Iris pigment epithelial cell (primary cell): ENCODE data around the gene SRA1.
A peak's percentile ranks its signal among the peaks of the same experiment; 100 is the strongest.
"Not testable (repeated sequence)": the region's sequence is repeated elsewhere in the genome, so short reads cannot be mapped to it uniquely, and the experiment has no call there.

Experiments used
- DNase-seq: peaks from one replicate; pipeline ENCODE4 v3.0.0-alpha.2; 2011; ENCODE audit warnings: low read depth

SRA1 gene

DNA sequence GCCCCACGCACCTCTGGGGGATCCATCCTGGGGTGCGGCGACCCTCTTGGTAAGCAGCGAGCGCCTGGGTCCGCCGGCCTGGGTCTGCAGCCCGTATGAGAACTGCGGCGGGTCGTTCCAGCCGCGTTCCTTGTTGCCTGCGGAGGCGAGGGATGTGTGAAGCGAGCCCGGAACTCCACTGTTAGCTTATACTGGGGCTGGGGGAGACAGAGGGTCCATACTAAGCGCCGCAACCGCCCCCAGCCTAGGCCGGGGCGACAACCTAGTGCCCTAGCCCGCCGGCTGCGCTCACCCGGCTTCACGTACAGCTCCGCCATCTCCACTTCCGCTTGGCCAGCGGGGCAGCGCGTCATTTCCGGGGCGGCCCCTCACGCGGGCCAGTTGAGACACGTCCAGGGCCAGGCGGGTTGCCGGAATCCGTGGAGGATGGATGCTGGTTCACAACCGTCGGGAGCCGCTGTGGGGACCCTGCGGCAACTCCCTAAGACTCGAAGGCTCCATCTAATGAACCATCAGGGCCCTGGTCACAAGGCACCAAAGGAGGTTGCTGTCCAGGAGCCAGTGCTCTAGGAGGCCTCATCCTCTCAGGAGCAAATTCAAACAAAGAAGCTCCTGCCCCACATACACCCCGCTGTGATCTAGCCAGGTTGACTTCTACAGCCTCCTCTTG, at the start of gene SRA1:
Gene SRA1, minus strand, starts transcription at position 338 of the 670 bp plus-strand sequence. Its CDS starts 21 bp downstream, at position 317.
- peak; percentile 92 for DNase-seq

DNA sequence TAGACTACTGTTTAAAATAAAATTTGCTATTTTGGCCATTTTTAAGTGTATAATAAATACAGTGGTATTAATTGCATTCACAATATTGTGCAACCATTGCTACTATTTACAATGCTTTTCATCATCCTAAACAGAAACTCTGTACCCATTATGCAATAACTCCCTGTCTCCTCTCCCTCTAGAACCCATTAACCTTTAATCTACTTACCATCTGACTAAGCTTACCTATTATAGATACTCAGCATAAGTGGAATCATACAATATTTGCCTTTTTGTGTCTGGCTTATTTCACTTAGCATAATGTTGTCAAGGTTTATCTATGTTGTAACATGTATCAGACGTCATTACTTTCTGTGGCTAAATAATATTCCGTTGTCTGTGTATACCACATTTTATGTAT, 49.8 kb upstream of the SRA1 start:
- DNase-seq = no peak

DNA sequence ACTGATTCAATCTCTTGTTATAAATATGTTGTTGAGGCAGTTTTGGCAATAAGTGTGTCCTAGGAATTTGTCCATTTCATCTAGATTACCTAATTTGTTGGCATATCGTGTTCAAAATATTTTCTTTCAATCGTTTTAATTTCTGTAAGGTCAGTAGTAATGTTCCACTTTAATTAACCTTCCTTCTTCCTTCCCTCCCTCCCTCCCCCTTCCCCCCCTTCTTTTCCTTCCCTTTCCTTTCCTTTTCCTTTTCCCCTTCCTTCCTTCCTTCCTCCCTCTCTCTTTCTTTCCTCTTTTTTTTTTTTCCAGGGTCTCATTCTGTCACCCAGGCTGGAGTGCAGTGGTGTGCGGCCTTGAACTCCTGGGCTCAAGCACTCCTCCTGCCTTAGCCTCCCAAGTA, 48.6 kb upstream of the SRA1 start:
- DNase-seq = no peak

DNA sequence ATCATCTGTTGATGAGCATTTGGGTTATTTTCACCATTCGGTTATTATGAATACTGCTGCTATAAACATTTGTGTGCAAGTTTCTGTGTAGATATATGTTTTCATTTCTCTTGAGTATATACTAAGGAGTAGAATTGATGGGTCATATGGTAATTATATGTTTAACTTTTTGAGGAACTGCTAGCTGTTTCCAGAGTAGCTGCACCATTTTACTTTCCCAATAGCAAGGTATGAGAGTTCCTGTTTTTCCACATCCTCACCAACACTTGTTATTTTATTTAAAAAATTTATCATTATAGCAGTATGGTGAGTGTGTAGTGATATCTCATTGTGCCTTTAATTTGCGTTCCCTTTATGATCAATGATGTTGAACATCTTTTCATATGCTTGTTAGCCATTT, 46.5 kb upstream of the SRA1 start:
- no peak for DNase-seq

DNA sequence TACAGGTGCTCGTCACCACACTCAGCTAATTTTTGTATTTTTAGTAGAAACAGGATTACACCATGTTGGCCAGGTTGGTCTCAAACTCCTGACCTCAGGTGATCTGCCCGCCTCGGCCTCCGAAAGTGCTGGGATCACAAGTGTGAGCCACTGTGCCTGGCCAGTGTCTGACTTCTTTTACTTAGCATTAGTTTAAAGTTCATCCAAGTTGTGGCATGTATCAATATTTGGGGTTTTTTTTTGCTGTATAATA, 46.1 kb upstream of the SRA1 start:
- not testable (repeated sequence) for DNase-seq

DNA sequence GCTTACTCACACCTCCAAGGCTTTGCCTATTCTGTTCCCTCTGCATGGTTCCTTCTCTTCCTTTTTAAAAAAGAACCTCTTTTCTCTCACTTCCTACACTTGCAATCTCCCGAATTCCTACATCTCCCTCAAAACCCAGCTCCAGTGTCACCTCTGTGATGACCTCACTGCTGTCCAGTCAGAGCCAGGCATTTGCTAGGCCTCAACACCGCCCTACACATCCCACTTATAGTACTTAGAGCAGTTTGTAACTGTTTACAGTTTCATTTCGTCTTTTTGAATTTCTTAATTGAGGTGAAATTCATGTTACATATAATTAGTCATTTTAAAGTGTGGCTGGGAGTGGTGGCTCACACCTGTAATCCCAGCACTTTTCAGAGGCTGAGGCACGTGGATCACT, 44.9 kb upstream of the SRA1 start:
- no peak for DNase-seq

DNA sequence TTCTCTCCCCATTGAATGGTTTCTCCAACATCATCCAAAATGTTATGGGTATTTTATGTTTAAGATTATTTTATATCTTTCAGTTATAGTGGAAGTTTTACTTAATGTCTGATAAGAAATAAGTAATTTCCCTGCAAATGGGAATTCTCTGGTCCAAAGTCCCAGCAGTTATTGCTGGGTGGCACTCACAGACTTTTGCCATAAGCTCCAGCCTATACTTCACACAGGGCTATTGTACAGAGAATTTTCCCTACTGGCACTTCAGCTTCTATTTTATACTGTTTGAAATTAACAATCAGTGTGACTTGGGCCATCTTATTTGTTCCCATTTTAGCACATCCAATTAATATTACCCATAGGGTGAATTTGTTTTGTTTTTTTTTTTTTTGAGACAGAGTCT, 42.8 kb upstream of the SRA1 start:
- DNase-seq = no peak

DNA sequence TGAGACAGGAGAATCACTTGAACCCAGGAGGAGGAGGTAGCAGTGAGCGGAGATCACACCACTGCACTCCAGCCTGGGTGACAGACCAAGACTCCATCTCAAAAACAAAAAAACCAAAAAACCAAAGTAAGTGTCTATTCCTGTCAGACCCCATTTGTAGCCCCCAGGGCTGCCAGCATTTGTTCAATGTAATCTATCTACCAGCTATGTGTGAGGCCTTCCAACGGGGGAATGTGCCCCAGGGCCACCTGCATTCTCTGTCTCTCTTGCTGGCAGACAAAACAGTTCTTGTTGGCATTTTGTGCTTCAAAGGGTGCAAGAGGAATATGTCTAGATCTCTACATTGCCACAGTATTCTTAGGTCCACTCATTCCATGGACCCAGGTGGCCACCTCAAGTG, 41.6 kb upstream of the SRA1 start:
- DNase-seq = no peak

DNA sequence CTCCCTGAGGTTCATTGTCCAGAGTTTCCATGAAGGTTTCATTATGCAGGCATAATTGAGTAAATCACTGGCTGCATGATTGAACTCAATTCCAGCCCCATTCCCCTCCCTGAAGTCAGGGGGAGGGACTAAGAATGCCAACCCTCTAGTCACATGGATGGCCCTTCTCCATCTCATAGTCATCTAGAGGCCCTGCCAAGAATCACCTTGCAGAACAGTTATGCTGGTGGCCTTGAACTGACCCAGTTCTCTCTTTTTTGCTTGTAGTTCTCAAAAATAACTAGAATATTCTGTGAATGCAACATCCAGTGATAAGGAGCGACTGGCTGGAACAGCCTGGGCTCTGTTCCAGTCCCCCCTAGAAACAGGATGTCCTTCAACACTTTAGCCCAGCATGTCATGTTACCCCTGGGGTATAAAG, 39.1 kb upstream of the SRA1 start:
- DNase-seq = peak; percentile 64

DNA sequence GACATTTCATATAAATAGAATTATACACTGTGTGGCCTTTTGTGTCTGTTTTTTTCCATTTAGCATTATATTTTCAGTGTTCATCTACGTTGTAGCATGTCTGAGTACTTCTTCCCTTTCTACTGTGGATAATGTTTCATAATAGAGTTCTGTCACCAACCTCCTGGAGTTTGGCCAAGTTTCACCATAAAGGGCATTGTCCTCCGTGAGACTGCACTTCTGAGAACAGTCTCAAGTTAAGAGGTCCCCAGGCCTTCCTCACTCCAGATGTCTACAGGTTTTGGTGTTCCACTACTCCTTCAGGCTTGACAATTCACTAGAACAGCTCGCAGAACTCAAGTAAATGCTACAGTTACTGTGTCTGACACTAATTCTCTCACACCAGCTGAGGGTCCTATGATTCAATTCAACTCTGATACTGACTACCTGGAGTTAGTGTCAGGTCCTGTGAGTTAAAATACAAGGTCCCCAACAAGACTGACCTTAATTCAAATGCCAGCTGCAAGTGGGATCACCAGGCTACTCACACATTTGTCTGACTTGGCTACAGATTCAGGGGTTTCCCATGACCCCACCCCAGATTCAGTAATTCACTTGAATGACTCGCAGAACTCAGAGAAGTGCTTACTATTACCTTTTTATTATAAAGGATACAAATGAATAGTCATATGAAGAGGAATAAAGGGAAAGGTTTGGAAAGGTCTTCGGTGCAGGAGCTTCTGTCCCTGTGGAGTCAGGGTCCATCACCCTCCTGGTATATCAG, 38.4 kb upstream of the SRA1 start:
- DNase-seq = no peak

DNA sequence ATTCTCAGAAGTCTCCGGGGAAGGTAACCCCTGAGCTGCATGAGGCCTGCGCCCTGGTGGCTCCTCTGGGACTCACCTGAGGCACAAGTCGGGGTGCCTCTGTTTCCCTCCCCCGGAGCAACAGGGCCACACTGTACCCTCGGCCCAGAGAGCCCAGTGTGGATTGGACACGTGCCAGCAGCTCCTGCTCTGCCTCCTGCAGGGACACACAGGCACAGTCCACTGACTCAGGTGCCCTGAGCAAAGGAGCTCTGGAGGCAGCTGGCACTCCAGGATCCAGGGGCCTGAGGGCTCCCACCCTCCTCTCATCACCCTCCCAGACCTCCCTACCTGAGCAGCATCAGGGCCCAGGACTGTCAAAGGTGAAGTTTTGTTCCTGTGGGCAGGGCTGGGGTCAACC, 36.9 kb upstream of the SRA1 start:
- DNase-seq = no peak

DNA sequence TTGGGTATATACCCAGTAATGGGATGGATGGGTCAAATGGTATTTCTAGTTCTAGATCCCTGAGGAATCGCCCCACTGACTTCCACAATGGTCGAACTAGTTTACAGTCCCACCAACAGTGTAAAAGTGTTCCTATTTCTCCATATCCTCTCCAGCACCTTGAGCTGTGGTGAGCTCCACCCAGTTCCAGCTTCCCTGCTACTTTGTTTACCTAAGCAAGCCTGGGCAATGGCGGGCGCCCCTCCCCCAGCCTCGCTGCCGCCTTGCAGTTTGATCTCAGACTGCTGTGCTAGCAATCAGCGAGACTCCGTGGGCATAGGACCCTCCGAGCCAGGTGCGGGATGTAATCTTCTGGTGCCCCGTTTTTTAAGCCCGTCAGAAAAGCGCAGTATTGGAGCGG, 35.8 kb upstream of the SRA1 start:
- DNase-seq = not testable (repeated sequence)

DNA sequence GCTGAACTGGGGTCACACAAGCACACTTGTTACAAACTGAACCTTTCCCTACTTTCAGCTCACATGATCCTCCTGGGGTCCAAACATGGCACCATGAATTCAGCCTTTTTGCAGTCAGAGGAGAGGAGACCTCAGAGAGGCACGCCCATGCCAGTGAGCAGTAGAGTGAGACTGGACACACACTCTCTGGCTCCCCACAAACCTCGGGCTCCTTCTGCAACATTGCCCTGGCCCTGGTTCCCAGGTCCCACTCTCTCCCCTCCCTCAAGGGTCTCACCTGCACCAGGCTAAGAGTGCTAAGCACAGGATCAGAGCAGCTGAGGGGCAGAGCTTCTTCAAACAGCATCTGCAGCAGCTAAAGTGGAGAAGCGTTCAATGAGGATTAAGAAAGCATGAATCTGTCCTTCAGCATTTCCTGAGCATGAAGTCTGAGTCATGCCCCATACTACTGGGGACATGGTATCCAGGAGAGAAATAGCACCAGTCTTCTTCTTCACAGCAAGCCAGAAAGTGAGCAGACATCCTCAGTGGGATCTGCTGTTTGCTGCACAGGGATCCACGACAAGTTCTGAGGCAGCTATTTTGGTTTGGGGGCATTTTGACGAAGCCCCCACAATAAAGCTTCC, 34.6 kb upstream of the SRA1 start:
- DNase-seq = peak; percentile 87

DNA sequence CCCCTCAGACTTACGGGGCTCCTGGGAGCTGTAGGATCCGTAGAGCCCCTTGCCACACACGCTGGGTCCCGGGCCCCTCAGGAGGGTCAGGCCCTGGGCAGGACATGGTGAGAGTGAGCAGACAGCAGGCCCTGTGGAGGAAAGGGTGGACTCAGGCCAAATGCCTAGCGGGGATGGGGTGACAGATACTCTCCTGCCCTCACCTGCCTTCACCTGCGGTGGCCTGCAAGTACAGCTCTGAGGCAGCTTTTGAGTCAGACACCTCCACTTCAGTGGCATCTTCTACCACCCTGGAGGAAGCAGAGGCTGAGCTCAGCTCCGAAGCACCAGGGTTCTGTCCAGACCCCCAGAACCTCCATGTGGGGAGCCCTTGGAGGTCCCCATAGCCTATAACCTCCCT, 33.6 kb upstream of the SRA1 start:
- DNase-seq = no peak

DNA sequence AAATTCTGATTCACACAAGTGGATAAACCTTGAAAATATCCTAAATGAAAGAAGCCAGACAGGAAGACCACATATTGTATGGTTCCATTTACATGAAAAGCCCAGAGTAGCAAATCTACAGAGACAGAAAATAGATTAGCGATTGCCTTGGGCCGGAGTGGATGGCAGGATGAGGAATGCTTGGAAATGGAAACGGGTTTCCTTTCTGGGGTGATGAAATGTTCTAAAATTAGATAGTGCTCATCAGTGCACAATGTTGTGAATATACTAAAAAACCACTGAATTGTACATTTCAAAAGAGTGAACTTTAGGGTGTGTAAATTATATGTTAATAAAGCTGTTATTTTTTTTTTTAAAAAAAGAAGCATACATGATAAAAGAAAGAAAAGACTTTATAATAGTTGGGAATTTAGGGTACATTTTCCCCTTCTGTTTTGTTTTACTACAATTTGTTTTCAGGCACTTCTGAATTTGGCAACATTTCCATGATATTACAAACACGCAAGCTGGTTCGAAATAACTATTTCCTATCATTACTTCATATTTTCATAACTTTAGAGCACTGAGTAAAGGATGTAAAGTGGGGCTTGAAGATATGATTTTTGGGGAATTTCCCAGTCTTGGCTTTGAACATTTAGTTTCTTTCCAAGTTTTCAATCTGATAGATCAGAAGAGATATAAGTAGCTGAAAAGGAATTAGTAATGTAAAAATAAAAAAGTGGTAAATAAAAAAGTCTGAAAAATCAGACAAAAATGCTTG, 31.2 kb upstream of the SRA1 start:
- no peak for DNase-seq

DNA sequence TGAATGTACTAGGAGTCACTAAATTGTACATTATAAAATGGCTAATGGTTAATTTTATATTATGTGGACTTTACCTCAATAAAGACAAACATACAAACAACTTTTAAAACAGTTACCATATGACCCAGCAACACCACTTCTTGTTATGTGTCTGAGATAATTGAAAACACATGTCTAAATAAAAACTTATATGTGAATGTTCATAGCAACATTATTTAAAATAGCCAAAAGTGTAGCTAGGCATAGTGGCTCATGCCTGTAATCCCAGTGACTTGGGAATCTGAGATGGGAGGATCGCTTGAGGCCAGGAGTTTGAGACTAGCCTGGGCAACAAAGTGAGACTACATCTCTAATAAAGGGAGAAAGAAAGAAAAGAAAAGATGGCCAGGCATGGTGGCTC, 30.2 kb upstream of the SRA1 start:
- no peak for DNase-seq

DNA sequence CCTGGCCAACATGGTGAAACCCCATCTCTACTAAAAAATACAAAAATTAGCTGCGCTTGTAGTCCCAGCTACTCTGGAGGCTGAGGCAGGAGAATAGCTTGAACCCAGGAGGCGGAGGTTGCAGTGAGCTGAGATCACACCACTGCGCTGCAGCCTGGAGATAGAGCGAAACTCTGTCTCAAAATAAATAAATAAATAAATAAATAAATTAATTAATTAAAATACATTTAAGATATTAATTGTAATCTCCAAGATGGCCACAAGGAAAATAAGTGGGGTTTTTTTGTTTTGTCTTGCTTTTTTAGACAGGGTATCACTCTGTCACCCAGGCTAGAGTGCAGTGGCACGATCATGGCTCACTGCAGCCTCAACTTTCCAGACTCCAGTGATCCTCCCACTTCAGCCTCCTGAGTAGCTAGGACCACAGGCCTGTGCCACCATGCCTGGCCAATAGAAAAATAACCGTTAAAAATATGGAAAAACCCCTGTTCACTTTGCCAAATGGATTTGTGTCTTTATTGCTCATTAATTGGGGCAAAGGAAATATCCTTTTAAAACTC, 22.0 kb upstream of the SRA1 start:
- not testable (repeated sequence) for DNase-seq

DNA sequence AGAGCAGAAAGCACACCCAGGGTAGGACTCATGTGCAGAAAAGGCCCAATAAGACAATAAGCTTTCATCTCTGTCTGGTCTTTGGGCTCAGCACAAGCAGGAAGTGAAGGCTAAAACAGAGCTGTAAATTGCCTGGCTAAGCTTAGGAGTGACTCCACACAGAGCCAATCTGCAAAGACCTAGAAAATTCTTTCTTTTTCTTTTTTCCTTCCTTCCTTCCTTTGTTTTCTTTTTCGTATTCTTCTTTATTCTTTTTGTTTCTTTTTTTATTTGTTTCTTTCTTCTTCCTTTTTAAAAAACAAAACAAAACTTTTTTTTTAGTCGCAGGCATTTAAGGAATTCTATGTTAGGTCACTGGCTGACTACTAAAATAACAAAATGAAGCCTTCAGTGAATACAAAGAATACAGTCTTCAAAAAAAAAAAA, 19.5 kb upstream of the SRA1 start:
- DNase-seq = peak; percentile 53

DNA sequence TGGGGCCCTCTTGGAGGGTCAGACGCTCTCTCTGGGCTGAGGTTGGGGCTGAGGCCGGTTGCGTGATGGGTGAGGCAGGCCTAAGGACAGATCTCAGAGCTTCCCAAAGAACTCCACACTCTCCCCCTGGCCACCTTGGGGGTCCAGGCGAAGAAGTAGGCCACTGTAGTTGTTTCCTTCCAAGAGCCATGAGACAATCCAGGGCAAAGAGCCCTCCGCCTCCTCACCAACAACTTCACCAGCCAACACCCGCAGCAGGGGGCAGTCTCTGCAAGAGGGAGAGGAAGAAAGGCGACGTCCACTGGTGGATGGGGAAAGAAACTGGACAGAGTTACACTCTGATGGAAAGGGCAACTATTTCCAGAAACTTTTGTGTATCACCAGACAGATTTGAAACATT, 18.0 kb upstream of the SRA1 start:
- peak; percentile 61 for DNase-seq

DNA sequence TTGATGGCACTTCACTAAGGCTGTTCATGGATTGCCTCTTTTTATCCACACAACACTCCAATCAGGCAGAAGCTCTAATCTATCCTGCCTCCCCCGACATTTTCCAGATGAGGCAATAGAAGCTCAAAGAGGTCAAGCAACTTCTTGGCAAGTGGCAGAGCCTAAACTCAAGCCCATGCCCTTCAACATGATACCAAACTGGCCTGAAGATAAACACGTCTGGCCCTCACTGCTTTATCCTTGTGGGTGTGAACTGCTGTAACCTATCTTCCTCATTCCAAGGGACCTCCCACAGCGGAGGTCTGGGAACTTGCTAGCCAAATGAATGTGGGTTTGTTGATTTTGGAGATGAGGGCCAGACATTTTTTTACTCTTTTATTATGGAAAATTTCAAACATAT, 16.9 kb upstream of the SRA1 start:
- peak; percentile 41 for DNase-seq

DNA sequence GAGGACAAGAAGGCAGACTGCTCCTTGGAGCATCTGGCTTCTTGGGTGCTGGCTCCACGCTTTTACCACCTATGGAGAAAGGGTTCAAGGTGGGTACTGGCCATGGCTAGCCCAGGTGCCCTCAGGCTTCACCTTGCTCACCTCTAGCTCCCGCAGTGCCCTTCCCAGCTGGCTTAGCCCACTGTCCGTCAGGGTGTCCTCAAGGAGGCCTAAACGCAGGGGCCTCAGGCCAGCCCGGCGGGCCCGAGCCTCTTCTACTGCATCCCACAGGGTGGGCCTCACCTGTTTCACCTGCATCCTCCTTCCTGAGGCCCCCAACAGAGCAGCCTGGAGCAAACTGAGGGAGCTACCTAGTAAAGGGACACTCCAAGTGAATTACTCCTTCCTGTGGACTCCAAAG, 16.4 kb upstream of the SRA1 start:
- DNase-seq = no peak

DNA sequence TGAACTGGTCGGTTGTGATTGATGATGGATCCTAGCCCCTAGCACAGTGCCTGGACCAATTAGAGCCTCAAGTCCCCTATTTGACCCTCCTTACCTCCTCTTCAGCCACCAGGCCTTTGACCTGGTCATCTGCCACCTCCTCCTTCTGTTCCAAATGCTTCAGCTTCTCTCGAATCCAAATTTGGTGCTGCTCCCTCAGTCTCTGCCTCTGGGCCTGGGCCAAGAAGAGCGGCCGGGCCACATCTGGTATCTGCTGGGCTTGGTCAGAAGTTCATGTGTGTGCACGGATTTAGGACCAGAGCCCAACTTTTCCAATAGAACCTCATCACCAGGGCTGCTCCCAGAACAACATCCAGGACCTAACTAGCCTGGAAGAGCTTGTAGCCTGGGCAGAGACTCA, 13.8 kb upstream of the SRA1 start:
- DNase-seq = no peak

DNA sequence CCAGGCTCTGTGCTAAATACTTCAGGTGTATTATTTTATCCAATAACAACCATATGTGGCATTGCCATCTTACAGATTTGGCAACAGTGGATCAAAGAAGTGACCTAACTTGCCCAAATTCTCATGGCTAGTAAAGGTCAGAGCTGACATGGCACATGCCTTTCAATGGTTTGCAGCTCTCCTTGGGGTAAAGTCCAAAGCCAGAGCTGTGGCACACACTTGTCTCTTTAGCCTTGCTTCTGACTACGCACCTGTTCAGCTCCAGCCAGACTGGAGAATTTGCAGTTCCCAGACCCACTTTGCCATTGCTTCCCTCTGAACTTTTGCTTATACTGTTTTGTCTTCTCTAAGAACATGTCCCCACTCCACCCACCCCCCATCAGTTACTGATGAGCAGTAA, 13.2 kb upstream of the SRA1 start:
- no peak for DNase-seq
